Natural killer cell (primary cell): ENCODE results near the gene HPD. TPM values are rescaled to one million over a fixed set of nuclear protein-coding genes. Genes with fewer than 3 reads are reported as not detected.

Experiments
- ATAC-seq, 3 donors: fragments of 150-1000 bp in 2 of 3; fragments of 200-7000 bp in 1 of 3; cut with Tn5 transposase; 1 replicate in 1 of 3; 2 replicates in 2 of 3; pipeline ENCODE4 v1.10.0; 2021; ENCODE audit warnings: mild to moderate bottlenecking in 2 of 3, moderate library complexity in 2 of 3
- DNase-seq, 2 donors: peaks; one replicate each; pipeline versions ENCODE4 v3.0.0 to v3.0.0-alpha.2; 2013 to 2021; ENCODE audit warnings: mixed read lengths in 1 of 2
- H3K27ac ChIP-seq: one replicate; pipeline ENCODE4 v1.5.1; 2013; ENCODE audit warnings: mild to moderate bottlenecking, low read length
- H3K27me3 ChIP-seq: one replicate; pipeline ENCODE4 v1.6.1; 2013; ENCODE audit warnings: low read length; ENCODE audit not compliant: control insufficient read depth, insufficient read depth
- H3K36me3 ChIP-seq: one replicate; pipeline ENCODE4 v1.6.1; 2013; ENCODE audit warnings: low read length; ENCODE audit not compliant: control insufficient read depth, insufficient read depth
- H3K4me1 ChIP-seq: one replicate; pipeline ENCODE4 v1.6.1; 2013; ENCODE audit warnings: low read length; ENCODE audit not compliant: control insufficient read depth, insufficient read depth
- H3K4me3 ChIP-seq: one replicate; pipeline ENCODE4 v1.5.1; 2013; ENCODE audit warnings: low read length
- H3K9me3 ChIP-seq: one replicate; pipeline ENCODE4 v1.6.1; 2013; ENCODE audit warnings: low read length; ENCODE audit not compliant: control insufficient read depth, insufficient read depth
- H3K27ac Mint-ChIP-seq, 2 donors: one replicate each; pipeline ENCODE4 v1.8.0; 2022; ENCODE audit warnings: mild to moderate bottlenecking in 2 of 2, mixed read lengths in 2 of 2, moderate library complexity in 1 of 2
- H3K27me3 Mint-ChIP-seq, 2 donors: one replicate each; pipeline ENCODE4 v1.8.0; 2022; ENCODE audit warnings: low read depth in 2 of 2, mixed read lengths in 2 of 2
- H3K36me3 Mint-ChIP-seq: one replicate; pipeline ENCODE4 v1.8.0; 2022; ENCODE audit warnings: mixed read lengths
- H3K4me1 Mint-ChIP-seq, 2 donors: one replicate each; pipeline ENCODE4 v1.8.0; 2022; ENCODE audit warnings: mixed read lengths in 2 of 2
- H3K4me3 Mint-ChIP-seq: one replicate; pipeline ENCODE4 v1.8.0; 2022; ENCODE audit warnings: mild to moderate bottlenecking, moderate library complexity, mixed read lengths
- H3K9me3 Mint-ChIP-seq, 2 donors: one replicate each; pipeline ENCODE4 v1.8.0; 2022; ENCODE audit warnings: mixed read lengths in 2 of 2
- WGBS: methylation state at CpG from one replicate; pipeline ENCODE4 v1.1.7; 2013; ENCODE audit warnings: missing lambda C conversion rate; ENCODE audit not compliant: insufficient coverage; 5-methylcytosine and 5-hydroxymethylcytosine counted together
- intact Hi-C: fragments of 100-400 bp; cut with micrococcal nuclease; formaldehyde crosslinking; loops from one replicate; pipeline ENCODE4 v1.14.2; 2022
- total RNA-seq, 4 donors: library from RNA; stranded (reverse); fragments of 120-200 nt in 1 of 4; gene quantifications; one replicate each; pipeline versions ENCODE4 v1.2.3 to v1.2.4, GENCODE V29; 2013 to 2022
- TF ChIP-seq, protein P1 (sequence below): fragments of 200-600 bp; IDR thresholded peaks from one replicate; pipeline ENCODE4 v1.8.0; 2022; ENCODE audit warnings: antibody characterized with exemption

Gene HPD
- total RNA-seq, 3 donors from 2014 or later (not counting 1 experiment from before 2014, with no cell fraction given): not detected

- H3K9me3 ChIP-seq: no peaks in the 10 kb centered on the region
- no peaks in the 10 kb centered on the region for H3K27me3 Mint-ChIP-seq
- TF ChIP-seq, protein P1, sequence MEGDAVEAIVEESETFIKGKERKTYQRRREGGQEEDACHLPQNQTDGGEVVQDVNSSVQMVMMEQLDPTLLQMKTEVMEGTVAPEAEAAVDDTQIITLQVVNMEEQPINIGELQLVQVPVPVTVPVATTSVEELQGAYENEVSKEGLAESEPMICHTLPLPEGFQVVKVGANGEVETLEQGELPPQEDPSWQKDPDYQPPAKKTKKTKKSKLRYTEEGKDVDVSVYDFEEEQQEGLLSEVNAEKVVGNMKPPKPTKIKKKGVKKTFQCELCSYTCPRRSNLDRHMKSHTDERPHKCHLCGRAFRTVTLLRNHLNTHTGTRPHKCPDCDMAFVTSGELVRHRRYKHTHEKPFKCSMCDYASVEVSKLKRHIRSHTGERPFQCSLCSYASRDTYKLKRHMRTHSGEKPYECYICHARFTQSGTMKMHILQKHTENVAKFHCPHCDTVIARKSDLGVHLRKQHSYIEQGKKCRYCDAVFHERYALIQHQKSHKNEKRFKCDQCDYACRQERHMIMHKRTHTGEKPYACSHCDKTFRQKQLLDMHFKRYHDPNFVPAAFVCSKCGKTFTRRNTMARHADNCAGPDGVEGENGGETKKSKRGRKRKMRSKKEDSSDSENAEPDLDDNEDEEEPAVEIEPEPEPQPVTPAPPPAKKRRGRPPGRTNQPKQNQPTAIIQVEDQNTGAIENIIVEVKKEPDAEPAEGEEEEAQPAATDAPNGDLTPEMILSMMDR: no peak
Measured at GRCh38 chr12:121839993-121840761, 18.5 kb downstream of the HPD start.

DNA sequence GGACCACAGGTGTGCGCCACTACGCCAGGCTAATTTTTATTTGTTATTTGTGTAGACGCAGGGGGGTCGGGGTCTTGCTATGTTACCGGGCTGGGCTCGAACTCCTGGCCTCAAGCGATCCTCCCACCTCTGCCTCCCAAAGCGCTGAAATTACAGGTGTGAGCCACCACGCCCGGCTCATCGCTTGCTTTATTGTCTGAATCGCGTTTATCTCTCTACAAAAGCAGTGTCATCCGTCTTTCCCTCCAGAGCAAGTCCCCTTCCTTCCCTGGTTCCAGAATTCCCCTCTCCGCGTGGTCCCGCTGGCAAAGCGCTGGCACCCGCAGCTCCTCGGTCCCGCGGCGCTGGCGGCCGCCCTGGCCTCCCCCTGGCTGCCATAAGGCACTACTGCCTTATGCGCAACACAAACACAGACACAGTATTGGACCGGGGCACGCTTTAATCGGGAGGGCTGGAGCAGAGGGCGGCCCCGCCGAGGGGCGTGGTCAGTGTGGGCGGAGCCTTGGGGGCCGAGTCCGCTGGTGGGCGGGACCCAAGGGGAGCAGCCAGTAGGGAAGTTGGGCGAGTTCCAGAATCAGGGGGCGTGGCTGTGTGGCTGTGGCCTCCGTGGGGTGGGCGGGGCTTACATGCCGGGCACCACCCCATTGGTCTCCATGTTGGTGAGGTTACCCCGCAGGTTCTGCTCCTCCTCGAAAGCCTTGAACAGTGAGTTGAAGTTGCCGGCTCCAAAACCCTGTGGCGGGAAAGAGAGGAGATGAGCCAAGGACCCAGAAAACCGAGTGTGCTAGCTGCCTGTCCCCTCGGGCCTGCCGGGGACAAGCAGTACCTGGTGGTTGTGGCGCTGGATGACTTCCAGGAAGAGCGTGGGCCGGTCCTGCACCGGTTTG lies 19.3 kb downstream of the HPD start:
- TF ChIP-seq, protein P1: no peak
- Histone ChIP-seq H3K27ac (peak overlapping the region; percentile 27), H3K9me3 (no peaks in the 10 kb centered on the region), H3K36me3 (no peaks in the 10 kb centered on the region), H3K27me3 (no peaks in the 10 kb centered on the region), H3K4me1 (peaks cover 17% of the 10 kb centered on the region), H3K4me3 (peak overlapping the region; percentile 59)
- ATAC-seq (peak; percentile 98 to 100 (median 98)), DNase-seq (peak; percentile 99 to 100)
- Mint-ChIP-seq H3K4me1 (peaks cover 12 to 19% of the 10 kb centered on the region in 2 donors), H3K27ac (peak overlapping the region; percentile 53 to 91), H3K27me3 (no peaks in the 10 kb centered on the region), H3K36me3 (no peaks in the 10 kb centered on the region), H3K9me3 (no peaks in the 10 kb centered on the region), H3K4me3 (peak overlapping the region; percentile 91)
- 14% methylated on average over 53 of the region's 53 CpGs for WGBS
- intact Hi-C loops: loop anchor here (1.0 kb wide), 1 partner anchor 49 kb away; the partner anchor contains the start of gene PSMD9

More at GRCh38 chr12:121839993-121840761, 18.5 kb downstream of the HPD start:
- WGBS: 75% methylated on average over 24 of the region's 24 CpGs
- Mint-ChIP-seq H3K4me1 (peaks cover 12 to 19% of the 10 kb centered on the region in 2 donors), H3K27ac (peak overlapping the region; percentile 53 to 91), H3K36me3 (no peaks in the 10 kb centered on the region), H3K4me3 (peak overlapping the region; percentile 91), H3K9me3 (no peaks in the 10 kb centered on the region)
- DNase-seq (no peak), ATAC-seq (no peak)
- no peaks in the 10 kb centered on the region for H3K27me3 ChIP-seq
- intact Hi-C loops: loop anchor here (1.0 kb wide), 1 partner anchor 48 kb away; the partner anchor contains the start of gene PSMD9
- no peaks in the 10 kb centered on the region for H3K36me3 ChIP-seq
- peaks cover 17% of the 10 kb centered on the region for H3K4me1 ChIP-seq
- peak overlapping the region; percentile 59 for H3K4me3 ChIP-seq
- H3K27ac ChIP-seq: peak overlapping the region; percentile 27

DNA sequence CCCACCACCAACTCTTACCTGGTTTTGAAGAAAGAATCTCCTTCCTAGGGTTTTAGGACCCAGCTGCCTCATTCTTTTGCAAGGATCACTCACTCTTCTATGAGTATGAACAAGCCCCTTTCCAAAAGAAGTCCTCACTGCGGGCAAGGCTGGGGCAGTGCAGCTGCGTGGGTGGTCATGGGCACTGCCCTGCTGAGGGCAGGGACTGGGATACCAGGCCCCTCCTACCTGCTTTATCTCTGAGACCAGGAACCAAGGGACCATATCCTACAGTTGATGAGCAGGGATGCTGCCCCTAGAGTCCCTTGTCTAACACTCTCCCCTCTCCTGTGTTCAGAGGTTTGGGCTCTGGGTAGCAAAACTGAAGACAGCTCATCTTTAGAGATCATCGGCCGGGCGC lies 20.5 kb downstream of the HPD start:
- no peak overlapping the region for H3K27ac ChIP-seq
- no peak for ATAC-seq
- Mint-ChIP-seq H3K4me1 (peaks cover 12 to 19% of the 10 kb centered on the region in 2 donors), H3K27me3 (no peaks in the 10 kb centered on the region), H3K36me3 (no peaks in the 10 kb centered on the region), H3K27ac (no peak overlapping the region), H3K9me3 (no peaks in the 10 kb centered on the region), H3K4me3 (no peak overlapping the region)
- no peaks in the 10 kb centered on the region for H3K9me3 ChIP-seq
- H3K4me3 ChIP-seq: no peak overlapping the region
- TF ChIP-seq, protein P1: no peak
- intact Hi-C loops: no loop called here
- peaks cover 17% of the 10 kb centered on the region for H3K4me1 ChIP-seq
- 96% methylated on average over 5 of the region's 5 CpGs for WGBS
- no peaks in the 10 kb centered on the region for H3K36me3 ChIP-seq
- H3K27me3 ChIP-seq: no peaks in the 10 kb centered on the region
- DNase-seq: no peak
